Heart right ventricle (tissue), 16 donors: ENCODE results near the gene GCH1. TPM values are rescaled to one million over a fixed set of nuclear protein-coding genes. Genes with fewer than 3 reads are reported as not detected.

Experiments
- ATAC-seq, 8 donors: fragments of 200-7000 bp; cut with Tn5 transposase; one replicate each; pipeline ENCODE4 v1.9.1; 2020; ENCODE audit warnings: mild to moderate bottlenecking in 8 of 8, moderate library complexity in 8 of 8, moderate number of reproducible peaks in 1 of 8
- DNase-seq, 2 donors: peaks; one replicate each; pipeline ENCODE4 v3.0.0-alpha.2; 2020
- H3K27ac ChIP-seq, 10 donors: fragments of 200-600 bp; sonication (generic) in 2 of 10; one replicate each; pipeline versions ENCODE4 v1.5.0 to v1.8.0; 2020 to 2022; ENCODE audit warnings: mild to moderate bottlenecking in 3 of 10
- H3K27me3 ChIP-seq, 7 donors: fragments of 200-600 bp; one replicate each; pipeline ENCODE4 v1.8.0; 2021 to 2022; ENCODE audit warnings: mild to moderate bottlenecking in 2 of 7
- H3K36me3 ChIP-seq, 9 donors: fragments of 200-600 bp; sonication (generic) in 1 of 9; one replicate each; pipeline versions ENCODE4 v1.5.0 to v1.8.0; 2020 to 2022; ENCODE audit warnings: mild to moderate bottlenecking in 2 of 9
- H3K4me1 ChIP-seq, 9 donors: fragments of 200-600 bp; sonication (generic) in 1 of 9; one replicate each; pipeline versions ENCODE4 v1.5.0 to v1.8.0; 2020 to 2022; ENCODE audit warnings: mild to moderate bottlenecking in 4 of 9
- H3K4me3 ChIP-seq, 10 donors: fragments of 200-600 bp; sonication (generic) in 2 of 10; one replicate each; pipeline versions ENCODE4 v1.5.0 to v1.8.0; 2020 to 2022; ENCODE audit warnings: mild to moderate bottlenecking in 7 of 10, moderate library complexity in 2 of 10
- H3K9me3 ChIP-seq, 11 donors: fragments of 200-600 bp in 10 of 11; sonication (generic) in 2 of 11; one replicate each; pipeline versions ENCODE4 v1.5.0 to v1.8.0; 2013 to 2022; ENCODE audit warnings: mild to moderate bottlenecking in 2 of 11, control low read depth in 1 of 11, moderate library complexity in 1 of 11
- WGBS, 2 donors: extraction: QIAGEN DNeasy Blood & Tissue Kit; methylation state at CpG; one replicate each; pipeline ENCODE4 v1.1.7; 2013; ENCODE audit warnings: inconsistent platforms in 1 of 2; 5-methylcytosine and 5-hydroxymethylcytosine counted together
- intact Hi-C, 10 donors: fragments of 100-400 bp; cut with DNase I; formaldehyde crosslinking; loops; one replicate each; pipeline versions ENCODE4 v1.11.1 to v1.14.2; 2022
- polyA plus RNA-seq, 2 donors: library from polyadenylated mRNA; stranded (reverse); fragments of 200-250 nt; gene quantifications; one replicate each; pipeline ENCODE4 v1.2.3, GENCODE V29; 2013
- total RNA-seq, 10 donors: library from RNA; stranded (reverse); fragmentation: NEBNext Ultra II Directional in 3 of 10; extraction: Animal tissue kit (Norgen Biotek cat#: 25700) in 3 of 10; gene quantifications; one replicate each; pipeline versions ENCODE4 v1.2.1 to v1.2.4, GENCODE V29; 2021 to 2023
- TF ChIP-seq, protein P1 (sequence below), 9 donors: fragments of 200-600 bp; sonication (generic) in 2 of 9; IDR thresholded peaks; one replicate each; pipeline versions ENCODE4 v1.5.0 to v1.8.0; 2021 to 2022; ENCODE audit warnings: antibody characterized with exemption in 9 of 9, mild to moderate bottlenecking in 5 of 9, moderate library complexity in 1 of 9
- donor health status: Arrhythmogenic right ventricular cardiomyopathy.
- donor health status: ischemic (EF 13 %, LVEDD 7.1; RV severe dilation, severe dysfunction).
- donor health status: healthy with polysubstance abuse.
- donor health status: DM: no; HTN: yes; CAD: no.
- donor health status: DM: no; HTN: no; CAD: no.
- donor health status: ischemic (EF 25% LVEDD 6.9; RV normal size, moderate dysfunction).
- donor health status: ischemic (EF 25% LVEDD 5.7; RV mildly dilated, moderate dysfunction).
- donor health status: healthy.
- donor health status: DM: yes; HTN: yes; CAD: no.
- donor health status: Ischemic cardiomyopathy.
- donor health status: ischemic (EF 35%, LVEDD 5.7; RV mildly dilated, moderate dysfunction).
- donor health status: nonischemic (EF 11% LVEDD 7.7; RV severe dilation, severe dysfunction).
- donor health status: DM: yes; HTN: yes; CAD: no.
- donor health status: PGD.
- donor health status: ischemic (EF 29% LVEDD 5.4; RV normal size, mild dysfunction).
- donor health status: nonischemic (EF 23%, LVEDD 6.1; RV moderate dilation, normal function).

The GCH1 gene
- total and polyA plus RNA-seq, 12 donors = 1.0 to 11.0 (median 2.7) TPM

DNA sequence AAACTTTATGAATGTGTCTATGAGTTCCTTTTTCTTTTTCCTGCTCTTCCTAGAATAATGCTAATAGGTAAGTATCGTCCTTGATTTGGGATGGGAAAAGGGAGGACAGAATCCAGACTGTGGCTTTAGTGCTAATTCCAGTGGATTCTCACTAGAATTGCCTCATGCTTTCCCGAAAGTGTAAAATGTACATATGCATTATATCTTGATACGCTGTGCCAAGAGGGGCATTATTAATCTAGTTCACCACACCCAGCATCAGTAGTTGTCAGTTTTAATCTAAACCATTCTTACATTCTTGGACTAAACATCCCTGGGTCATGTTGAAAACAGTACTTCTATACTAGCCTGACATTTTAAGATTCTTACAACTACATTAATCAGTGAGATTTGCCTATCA lies 49.3 kb downstream of the GCH1 start:
- H3K4me1 ChIP-seq = peaks cover 0 to 23% (median 5%) of the 10 kb centered on the region in 9 donors
- ATAC-seq (no peak), DNase-seq (no peak)
- no peak overlapping the region for H3K4me3 ChIP-seq
- H3K36me3 ChIP-seq = no peaks in the 10 kb centered on the region
- H3K27me3 ChIP-seq = no peaks in the 10 kb centered on the region
- TF ChIP-seq, protein P1, sequence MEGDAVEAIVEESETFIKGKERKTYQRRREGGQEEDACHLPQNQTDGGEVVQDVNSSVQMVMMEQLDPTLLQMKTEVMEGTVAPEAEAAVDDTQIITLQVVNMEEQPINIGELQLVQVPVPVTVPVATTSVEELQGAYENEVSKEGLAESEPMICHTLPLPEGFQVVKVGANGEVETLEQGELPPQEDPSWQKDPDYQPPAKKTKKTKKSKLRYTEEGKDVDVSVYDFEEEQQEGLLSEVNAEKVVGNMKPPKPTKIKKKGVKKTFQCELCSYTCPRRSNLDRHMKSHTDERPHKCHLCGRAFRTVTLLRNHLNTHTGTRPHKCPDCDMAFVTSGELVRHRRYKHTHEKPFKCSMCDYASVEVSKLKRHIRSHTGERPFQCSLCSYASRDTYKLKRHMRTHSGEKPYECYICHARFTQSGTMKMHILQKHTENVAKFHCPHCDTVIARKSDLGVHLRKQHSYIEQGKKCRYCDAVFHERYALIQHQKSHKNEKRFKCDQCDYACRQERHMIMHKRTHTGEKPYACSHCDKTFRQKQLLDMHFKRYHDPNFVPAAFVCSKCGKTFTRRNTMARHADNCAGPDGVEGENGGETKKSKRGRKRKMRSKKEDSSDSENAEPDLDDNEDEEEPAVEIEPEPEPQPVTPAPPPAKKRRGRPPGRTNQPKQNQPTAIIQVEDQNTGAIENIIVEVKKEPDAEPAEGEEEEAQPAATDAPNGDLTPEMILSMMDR (IDR thresholded peaks at IDR 0.05) = no peak
- 96 to 97% methylated on average over 3 of the region's 3 CpGs for WGBS, 2 donors
- intact Hi-C loops = no loop called here
- H3K9me3 ChIP-seq = no peaks in the 10 kb centered on the region
- no peak overlapping the region for H3K27ac ChIP-seq

DNA sequence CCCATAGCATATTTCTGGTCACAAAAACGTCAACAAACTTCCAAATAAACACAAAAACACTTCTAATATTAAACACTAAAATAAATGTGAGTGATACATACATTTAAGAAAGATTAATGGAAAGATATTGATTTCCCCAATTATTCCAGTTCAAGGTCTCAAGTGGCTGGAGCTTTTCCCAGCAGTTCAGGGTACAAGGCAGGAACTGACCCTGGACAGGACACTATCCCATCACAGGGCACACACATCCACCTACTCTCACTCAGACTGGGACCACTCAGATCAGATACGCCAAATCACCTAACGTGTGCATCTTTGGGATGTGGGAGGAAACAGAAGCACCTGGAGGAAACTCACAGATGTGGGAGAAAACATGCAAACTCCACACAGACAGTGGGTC lies 50.4 kb downstream of the GCH1 start:
- H3K27ac ChIP-seq = no peak overlapping the region
- peaks cover 0 to 12% (median 1%) of the 10 kb centered on the region in 9 donors for H3K4me1 ChIP-seq
- no peak overlapping the region for H3K4me3 ChIP-seq
- 86 to 89% methylated on average over 3 of the region's 3 CpGs for WGBS, 2 donors
- no peaks in the 10 kb centered on the region for H3K36me3 ChIP-seq
- no peak for DNase-seq
- ATAC-seq = no peak
- no peaks in the 10 kb centered on the region for H3K9me3 ChIP-seq
- intact Hi-C loops = no loop called here
- TF ChIP-seq, protein P1 (IDR thresholded peaks at IDR 0.05) = no peak
- no peaks in the 10 kb centered on the region for H3K27me3 ChIP-seq

DNA sequence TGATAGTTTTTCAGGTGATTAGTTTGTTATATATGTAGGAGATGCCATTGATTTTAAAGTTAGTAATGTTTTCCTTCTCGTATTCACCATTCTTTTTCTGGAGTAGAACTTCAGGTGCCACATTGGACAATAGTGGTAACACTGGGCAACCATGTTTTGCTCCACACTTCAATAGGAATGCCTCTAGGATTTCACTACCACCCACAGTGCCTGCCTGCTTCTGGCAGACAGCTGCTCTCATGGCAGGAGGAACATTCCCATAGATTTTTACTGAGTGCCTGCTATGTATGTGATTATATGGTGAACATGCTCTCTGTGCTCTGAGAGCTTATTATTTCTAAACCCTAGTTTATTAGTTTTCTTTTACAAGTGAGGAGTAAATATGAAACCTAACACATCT lies 53.7 kb downstream of the GCH1 start:
- Histone ChIP-seq H3K27ac (no peak overlapping the region), H3K27me3 (no peaks in the 10 kb centered on the region), H3K9me3 (no peaks in the 10 kb centered on the region), H3K4me3 (no peak overlapping the region), H3K4me1 (peaks cover 0 to 3% (median 0%) of the 10 kb centered on the region in 9 donors), H3K36me3 (peaks cover 0 to 8% (median 0%) of the 10 kb centered on the region in 9 donors)
- WGBS, 2 donors = 87 to 97% methylated on average over 1 of the region's 1 CpG
- ATAC-seq = no peak
- TF ChIP-seq, protein P1 (IDR thresholded peaks at IDR 0.05) = no peak
- intact Hi-C loops = no loop called here
- DNase-seq = no peak

DNA sequence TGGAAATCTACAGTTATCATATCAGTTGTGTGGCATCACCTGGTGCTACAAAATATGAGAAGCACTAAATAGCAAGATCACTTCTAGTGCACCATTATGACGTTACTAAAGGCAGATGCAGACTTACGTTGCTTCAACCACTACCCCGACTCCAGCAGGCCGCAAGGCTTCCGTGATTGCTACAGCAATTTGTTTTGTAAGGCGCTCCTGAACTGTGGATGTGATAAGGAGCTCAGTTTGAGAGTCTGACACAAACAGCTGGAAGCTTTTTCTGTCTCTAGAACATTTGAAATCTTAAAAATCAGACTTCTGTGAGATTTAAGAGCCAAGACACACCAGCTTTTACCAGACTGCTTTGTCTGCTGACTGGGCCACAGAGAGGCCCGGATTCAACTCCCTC lies 57.0 kb downstream of the GCH1 start:
- peaks cover 0 to 32% (median 0%) of the 10 kb centered on the region in 9 donors for H3K36me3 ChIP-seq
- H3K27ac ChIP-seq = no peak overlapping the region
- H3K4me1 ChIP-seq = peaks cover 0 to 3% (median 0%) of the 10 kb centered on the region in 9 donors
- no peak overlapping the region for H3K4me3 ChIP-seq
- H3K9me3 ChIP-seq = no peaks in the 10 kb centered on the region
- DNase-seq (no peak), ATAC-seq (no peak)
- no peaks in the 10 kb centered on the region for H3K27me3 ChIP-seq
- 80 to 82% methylated on average over 7 of the region's 7 CpGs for WGBS, 2 donors
- intact Hi-C loops = no loop called here
- TF ChIP-seq, protein P1 (IDR thresholded peaks at IDR 0.05) = no peak
